Parathyroid adenoma (tissue), 2 donors: Measurements from ENCODE around the gene GPC6.

Source experiments
- H2AFZ ChIP-seq: fragments of 300-600 bp; sonication (generic); one replicate; pipeline ENCODE4 v1.7.0; 2017; ENCODE audit warnings: antibody characterized with exemption, mild to moderate bottlenecking
- H3K27ac ChIP-seq: fragments of 300-600 bp; sonication (generic); one replicate; pipeline ENCODE4 v1.7.0; 2017
- H3K27me3 ChIP-seq: fragments of 300-600 bp; sonication (generic); one replicate; pipeline ENCODE4 v1.7.0; 2017; ENCODE audit warnings: low read length; ENCODE audit not compliant: control insufficient read depth, insufficient read depth
- H3K36me3 ChIP-seq: fragments of 300-600 bp; sonication (generic); one replicate; pipeline ENCODE4 v1.7.0; 2017; ENCODE audit warnings: low read length; ENCODE audit not compliant: control insufficient read depth, insufficient read depth
- H3K4me1 ChIP-seq: fragments of 300-600 bp; sonication (generic); one replicate; pipeline ENCODE4 v1.7.0; 2017; ENCODE audit warnings: control low read depth
- H3K4me2 ChIP-seq: fragments of 300-600 bp; sonication (generic); one replicate; pipeline ENCODE4 v1.7.0; 2017; ENCODE audit warnings: low read length
- H3K4me3 ChIP-seq: fragments of 300-600 bp; sonication (generic); one replicate; pipeline ENCODE4 v1.7.0; 2017; ENCODE audit warnings: low read depth, low read length
- H3K79me2 ChIP-seq: fragments of 300-600 bp; sonication (generic); one replicate; pipeline ENCODE4 v1.7.0; 2017; ENCODE audit warnings: control low read depth
- H3K9ac ChIP-seq: fragments of 300-600 bp; sonication (generic); one replicate; pipeline ENCODE4 v1.7.0; 2017; ENCODE audit warnings: mild to moderate bottlenecking
- H3K9me3 ChIP-seq: fragments of 300-600 bp; sonication (generic); one replicate; pipeline ENCODE4 v1.7.0; 2017; ENCODE audit warnings: low read length; ENCODE audit not compliant: control insufficient read depth
- TF ChIP-seq, protein P1 (sequence below): fragments of 300-600 bp; sonication (generic); IDR thresholded peaks from one replicate; pipeline ENCODE4 v1.7.0; 2017; ENCODE audit warnings: antibody characterized with exemption, mild to moderate bottlenecking
- donor health status: primary hyperparathyroidism.

Gene GPC6

DNA sequence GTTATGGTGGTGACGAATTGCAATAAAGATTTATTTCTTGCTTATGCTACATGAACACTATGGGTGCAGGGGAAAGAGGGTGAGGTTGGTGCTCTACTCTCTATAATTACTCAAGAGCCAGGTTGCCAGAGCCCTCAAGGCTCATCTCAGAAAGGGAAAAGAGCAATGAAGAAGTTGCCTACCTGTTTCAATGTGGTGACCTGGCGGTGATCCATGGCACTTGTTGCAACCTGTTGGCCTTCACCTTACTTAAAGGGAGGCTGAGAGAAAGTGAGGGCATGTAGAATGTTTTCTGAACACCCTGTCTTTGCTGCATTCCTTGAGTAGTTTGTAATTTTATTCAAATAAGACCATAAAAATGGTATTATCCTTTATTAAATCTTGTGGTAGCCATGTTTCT lies 394.4 kb downstream of the GPC6 start:
- no peak overlapping the region for H2AFZ ChIP-seq
- H3K36me3 ChIP-seq: no peaks in the 10 kb centered on the region
- TF ChIP-seq, protein P1, sequence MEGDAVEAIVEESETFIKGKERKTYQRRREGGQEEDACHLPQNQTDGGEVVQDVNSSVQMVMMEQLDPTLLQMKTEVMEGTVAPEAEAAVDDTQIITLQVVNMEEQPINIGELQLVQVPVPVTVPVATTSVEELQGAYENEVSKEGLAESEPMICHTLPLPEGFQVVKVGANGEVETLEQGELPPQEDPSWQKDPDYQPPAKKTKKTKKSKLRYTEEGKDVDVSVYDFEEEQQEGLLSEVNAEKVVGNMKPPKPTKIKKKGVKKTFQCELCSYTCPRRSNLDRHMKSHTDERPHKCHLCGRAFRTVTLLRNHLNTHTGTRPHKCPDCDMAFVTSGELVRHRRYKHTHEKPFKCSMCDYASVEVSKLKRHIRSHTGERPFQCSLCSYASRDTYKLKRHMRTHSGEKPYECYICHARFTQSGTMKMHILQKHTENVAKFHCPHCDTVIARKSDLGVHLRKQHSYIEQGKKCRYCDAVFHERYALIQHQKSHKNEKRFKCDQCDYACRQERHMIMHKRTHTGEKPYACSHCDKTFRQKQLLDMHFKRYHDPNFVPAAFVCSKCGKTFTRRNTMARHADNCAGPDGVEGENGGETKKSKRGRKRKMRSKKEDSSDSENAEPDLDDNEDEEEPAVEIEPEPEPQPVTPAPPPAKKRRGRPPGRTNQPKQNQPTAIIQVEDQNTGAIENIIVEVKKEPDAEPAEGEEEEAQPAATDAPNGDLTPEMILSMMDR: no peak
- H3K9me3 ChIP-seq: no peaks in the 10 kb centered on the region
- H3K27ac ChIP-seq: no peak overlapping the region
- no peak overlapping the region for H3K4me3 ChIP-seq
- H3K9ac ChIP-seq: no peak overlapping the region
- no peaks in the 10 kb centered on the region for H3K79me2 ChIP-seq
- no peaks in the 10 kb centered on the region for H3K4me1 ChIP-seq
- no peak overlapping the region for H3K4me2 ChIP-seq
- no peaks in the 10 kb centered on the region for H3K27me3 ChIP-seq

DNA sequence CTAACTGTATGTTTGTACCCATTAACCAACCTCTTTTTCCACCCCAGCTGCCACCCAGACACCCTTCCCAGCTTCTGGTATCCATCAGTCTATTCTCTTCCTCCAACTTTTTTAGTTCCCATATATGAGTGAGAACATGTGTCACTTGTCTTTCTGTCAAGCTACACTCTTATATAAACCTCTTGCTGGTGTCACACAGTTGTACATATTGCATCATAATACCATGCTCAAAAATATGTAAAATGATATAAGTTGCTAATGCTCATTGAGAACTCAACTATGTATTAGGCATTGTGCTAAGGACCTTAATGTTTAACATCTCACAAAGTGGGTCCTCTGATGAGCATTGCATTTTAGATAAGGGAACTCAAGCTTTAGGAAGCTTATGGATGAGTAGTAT lies 395.4 kb downstream of the GPC6 start:
- Histone ChIP-seq H3K4me3 (no peak overlapping the region), H3K27ac (no peak overlapping the region), H3K36me3 (no peaks in the 10 kb centered on the region), H2AFZ (no peak overlapping the region), H3K4me1 (no peaks in the 10 kb centered on the region), H3K4me2 (no peak overlapping the region), H3K9ac (no peak overlapping the region), H3K27me3 (no peaks in the 10 kb centered on the region), H3K9me3 (no peaks in the 10 kb centered on the region), H3K79me2 (no peaks in the 10 kb centered on the region)
- TF ChIP-seq, protein P1: no peak

DNA sequence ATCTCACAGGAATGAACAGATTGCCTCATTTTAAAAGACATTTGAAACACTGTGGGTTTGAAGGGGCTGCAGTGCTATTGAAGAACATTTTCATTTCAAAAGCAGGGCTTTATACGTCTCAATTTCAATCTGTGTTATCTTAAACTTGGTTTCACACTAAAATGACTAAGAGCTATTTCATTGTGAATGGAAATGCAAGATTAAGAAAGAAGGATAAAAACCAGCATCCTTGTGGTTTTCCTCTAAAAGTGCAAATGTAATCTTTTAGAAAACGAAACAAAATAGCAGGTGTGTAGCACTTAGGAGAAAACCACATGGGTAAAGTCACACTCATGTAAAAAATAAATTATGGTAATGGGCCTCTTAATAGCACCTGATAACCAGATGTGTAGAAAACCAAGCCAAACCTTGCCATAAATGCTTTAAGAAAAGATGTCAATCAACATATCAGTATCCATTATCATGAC lies 397.7 kb downstream of the GPC6 start:
- Histone ChIP-seq H3K36me3 (no peaks in the 10 kb centered on the region), H3K4me2 (no peak overlapping the region), H3K4me3 (no peak overlapping the region), H3K27me3 (no peaks in the 10 kb centered on the region), H3K4me1 (no peaks in the 10 kb centered on the region), H3K27ac (no peak overlapping the region), H2AFZ (no peak overlapping the region), H3K9ac (no peak overlapping the region), H3K79me2 (no peaks in the 10 kb centered on the region), H3K9me3 (no peaks in the 10 kb centered on the region)
- TF ChIP-seq, protein P1: no peak

DNA sequence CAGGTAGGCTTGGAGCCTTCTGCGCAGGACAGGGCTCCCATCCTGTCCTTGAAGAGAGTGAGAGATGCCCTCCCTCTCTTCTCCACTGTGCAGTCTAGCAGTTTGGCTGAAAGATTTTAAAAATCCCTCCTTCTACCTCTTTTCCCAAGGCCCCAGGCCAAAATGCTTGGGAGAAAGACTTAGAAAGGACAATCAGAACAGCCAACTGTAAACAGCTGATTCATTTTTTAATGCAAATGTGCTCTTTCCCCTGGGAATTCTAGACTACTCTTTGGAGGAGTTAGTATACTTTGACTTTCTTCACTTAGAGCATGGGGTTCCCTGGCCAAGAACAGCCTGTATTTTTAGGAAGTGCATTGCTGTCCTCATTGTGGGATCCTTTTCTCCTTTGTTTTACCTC lies 398.9 kb downstream of the GPC6 start:
- H3K27ac ChIP-seq: no peak overlapping the region

More for the DNA sequence above, 398.9 kb downstream of the GPC6 start:
- H3K4me3 ChIP-seq: no peak overlapping the region
- H3K27me3 ChIP-seq: no peaks in the 10 kb centered on the region
- TF ChIP-seq, protein P1: no peak
- no peaks in the 10 kb centered on the region for H3K36me3 ChIP-seq
- H3K4me2 ChIP-seq: no peak overlapping the region
- no peak overlapping the region for H3K9ac ChIP-seq
- H3K79me2 ChIP-seq: no peaks in the 10 kb centered on the region
- H2AFZ ChIP-seq: no peak overlapping the region
- no peaks in the 10 kb centered on the region for H3K9me3 ChIP-seq
- no peaks in the 10 kb centered on the region for H3K4me1 ChIP-seq
